Activated T-cell treated with anti-CD3 and anti-CD28 coated beads, Interleukin-2, amount 50 U/mL, for 1 hour (primary cell): ENCODE measurements around the gene NUP205.
"Not testable (repeated sequence)": the region's sequence is repeated elsewhere in the genome, so short reads cannot be mapped to it uniquely, and the experiment has no call there.

ENCODE experiments used
- DNase-seq: peaks from one replicate; pipeline ENCODE4 v3.0.0-alpha.2; 2020

Gene NUP205

GRCh38 chr7:135670179-135670578, 112.5 kb downstream of the NUP205 start:
- DNase-seq: no peak

GRCh38 chr7:135672560-135673359, 115.0 kb downstream of the NUP205 start:
- DNase-seq: no peak

- no peak for DNase-seq
Measured at GRCh38 chr7:135673360-135673706, 115.6 kb downstream of the NUP205 start.

GRCh38 chr7:135678612-135679575, 121.2 kb downstream of the NUP205 start:
- no peak for DNase-seq

GRCh38 chr7:135681762-135682161, 124.0 kb downstream of the NUP205 start:
- no peak for DNase-seq

- DNase-seq: no peak
Measured at GRCh38 chr7:135682191-135682590, 124.5 kb downstream of the NUP205 start.

- no peak for DNase-seq
Measured at GRCh38 chr7:135683609-135684008, 125.9 kb downstream of the NUP205 start.

GRCh38 chr7:135684136-135684535, 126.4 kb downstream of the NUP205 start:
- DNase-seq: no peak

- DNase-seq: no peak
Measured at GRCh38 chr7:135684699-135685098, 127.0 kb downstream of the NUP205 start.

GRCh38 chr7:135685306-135686084, 127.8 kb downstream of the NUP205 start:
- DNase-seq: no peak

GRCh38 chr7:135687466-135687865, 129.7 kb downstream of the NUP205 start:
- no peak for DNase-seq

- no peak for DNase-seq
Measured at GRCh38 chr7:135690566-135690965, 132.8 kb downstream of the NUP205 start.

- DNase-seq: no peak
Measured at GRCh38 chr7:135692055-135692454, 134.3 kb downstream of the NUP205 start.

- DNase-seq: not testable (repeated sequence)
Measured at GRCh38 chr7:135692606-135693005, 134.9 kb downstream of the NUP205 start.

- no peak for DNase-seq
Measured at GRCh38 chr7:135693558-135693957, 135.8 kb downstream of the NUP205 start.

GRCh38 chr7:135697276-135698049, 139.7 kb downstream of the NUP205 start:
- DNase-seq: no peak
